ENCODE measurements around the gene FADS2.

GRCh38 chr11:61890529-61891330, 62.6 kb downstream of the FADS2 start:
- TF ChIP-seq CTCF (IDR thresholded peaks at IDR 0.05) (no peak), POLR2A (IDR thresholded peaks at IDR 0.05) (no peak)
